ENCODE data around the gene RAD51B. TPM values are rescaled to one million over a fixed set of nuclear protein-coding genes. Genes with fewer than 3 reads are reported as not detected.

RAD51B gene
- polyA plus RNA-seq, 1 donor (not counting 4 experiments of a cell fraction or from before 2014, with no cell fraction given) = 13.3 TPM

DNA sequence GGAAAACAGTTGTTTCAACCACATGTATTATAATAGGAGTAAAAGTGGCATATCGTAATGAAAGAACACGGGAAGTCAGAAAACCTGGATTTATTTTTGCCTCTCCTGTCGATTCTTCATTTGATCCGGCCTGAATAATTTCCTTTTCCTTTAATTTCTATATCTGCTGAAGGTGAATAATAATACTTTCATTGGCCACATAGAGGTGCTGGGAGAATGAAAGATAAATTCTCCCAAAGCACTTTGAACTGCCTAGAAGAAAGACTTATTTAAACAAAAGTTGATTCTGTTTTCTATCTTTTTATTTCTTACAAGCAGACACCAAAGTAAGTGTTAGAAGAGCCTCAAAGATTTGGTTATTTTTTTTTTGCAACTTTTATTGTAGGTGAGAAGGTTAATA, 339.1 kb downstream of the RAD51B start:
- Histone ChIP-seq H3K9ac (ENCODE audit: control insufficient read depth, extremely low read depth, insufficient read depth, low read length) (peak overlapping the region; percentile 22), H3K4me1 (ENCODE audit: control insufficient read depth, extremely low read depth, insufficient read depth, low read length) (peaks cover 19% of the 10 kb centered on the region), H3K9me1 (ENCODE audit: control insufficient read depth, extremely low read depth, insufficient read depth, low read length) (no peaks in the 10 kb centered on the region), H3K4me2 (ENCODE audit: control insufficient read depth, extremely low read depth, insufficient read depth, low read depth, low read length) (peak overlapping the region; percentile 69), H4K20me1 (ENCODE audit: control insufficient read depth, extremely low read depth, insufficient read depth, low read length) (no peaks in the 10 kb centered on the region), H2AFZ (ENCODE audit: control insufficient read depth, low read length) (peak overlapping the region; percentile 87), H3K79me2 (ENCODE audit: control insufficient read depth, insufficient read depth, low read length) (no peaks in the 10 kb centered on the region), H3K4me3 (ENCODE audit: control insufficient read depth in 2 of 3, extremely low read depth in 1 of 3, insufficient read depth in 2 of 3, low read depth in 1 of 3, low read length in 3 of 3) (no peak overlapping the region), H3K27ac (ENCODE audit: control insufficient read depth, insufficient read depth, low read length) (peak overlapping the region; percentile 70), H3K9me3 (ENCODE audit: control insufficient read depth, low read depth, low read length) (no peaks in the 10 kb centered on the region), H3K36me3 (ENCODE audit: control insufficient read depth in 2 of 2, extremely low read depth in 1 of 2, insufficient read depth in 2 of 2, low read length in 2 of 2) (no peaks in the 10 kb centered on the region), H3K27me3 (ENCODE audit: control insufficient read depth, extremely low read depth, insufficient read depth, low read length) (no peaks in the 10 kb centered on the region)
- no peak for TF ChIP-seq EZH2 (IDR thresholded peaks at IDR 0.05; ENCODE audit: low read length)
- TF ChIP-seq, protein P1, sequence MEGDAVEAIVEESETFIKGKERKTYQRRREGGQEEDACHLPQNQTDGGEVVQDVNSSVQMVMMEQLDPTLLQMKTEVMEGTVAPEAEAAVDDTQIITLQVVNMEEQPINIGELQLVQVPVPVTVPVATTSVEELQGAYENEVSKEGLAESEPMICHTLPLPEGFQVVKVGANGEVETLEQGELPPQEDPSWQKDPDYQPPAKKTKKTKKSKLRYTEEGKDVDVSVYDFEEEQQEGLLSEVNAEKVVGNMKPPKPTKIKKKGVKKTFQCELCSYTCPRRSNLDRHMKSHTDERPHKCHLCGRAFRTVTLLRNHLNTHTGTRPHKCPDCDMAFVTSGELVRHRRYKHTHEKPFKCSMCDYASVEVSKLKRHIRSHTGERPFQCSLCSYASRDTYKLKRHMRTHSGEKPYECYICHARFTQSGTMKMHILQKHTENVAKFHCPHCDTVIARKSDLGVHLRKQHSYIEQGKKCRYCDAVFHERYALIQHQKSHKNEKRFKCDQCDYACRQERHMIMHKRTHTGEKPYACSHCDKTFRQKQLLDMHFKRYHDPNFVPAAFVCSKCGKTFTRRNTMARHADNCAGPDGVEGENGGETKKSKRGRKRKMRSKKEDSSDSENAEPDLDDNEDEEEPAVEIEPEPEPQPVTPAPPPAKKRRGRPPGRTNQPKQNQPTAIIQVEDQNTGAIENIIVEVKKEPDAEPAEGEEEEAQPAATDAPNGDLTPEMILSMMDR (optimal IDR thresholded peaks at IDR 0.05 in 1 of 3, IDR thresholded peaks at IDR 0.05 in 1 of 3, conservative IDR thresholded peaks at IDR 0.05 in 1 of 3; ENCODE audit: extremely low read depth in 1 of 3, insufficient read depth in 2 of 3, low read length in 3 of 3) = no peak
- DNase-seq (ENCODE audit: low read depth, low spot score) = no peak
- FAIRE-seq = no peak
- dilution Hi-C loops (cut with MboI; ENCODE audit: extremely low pct_ligation_motif_present, low sequenced_read_pairs) = no loop called here

DNA sequence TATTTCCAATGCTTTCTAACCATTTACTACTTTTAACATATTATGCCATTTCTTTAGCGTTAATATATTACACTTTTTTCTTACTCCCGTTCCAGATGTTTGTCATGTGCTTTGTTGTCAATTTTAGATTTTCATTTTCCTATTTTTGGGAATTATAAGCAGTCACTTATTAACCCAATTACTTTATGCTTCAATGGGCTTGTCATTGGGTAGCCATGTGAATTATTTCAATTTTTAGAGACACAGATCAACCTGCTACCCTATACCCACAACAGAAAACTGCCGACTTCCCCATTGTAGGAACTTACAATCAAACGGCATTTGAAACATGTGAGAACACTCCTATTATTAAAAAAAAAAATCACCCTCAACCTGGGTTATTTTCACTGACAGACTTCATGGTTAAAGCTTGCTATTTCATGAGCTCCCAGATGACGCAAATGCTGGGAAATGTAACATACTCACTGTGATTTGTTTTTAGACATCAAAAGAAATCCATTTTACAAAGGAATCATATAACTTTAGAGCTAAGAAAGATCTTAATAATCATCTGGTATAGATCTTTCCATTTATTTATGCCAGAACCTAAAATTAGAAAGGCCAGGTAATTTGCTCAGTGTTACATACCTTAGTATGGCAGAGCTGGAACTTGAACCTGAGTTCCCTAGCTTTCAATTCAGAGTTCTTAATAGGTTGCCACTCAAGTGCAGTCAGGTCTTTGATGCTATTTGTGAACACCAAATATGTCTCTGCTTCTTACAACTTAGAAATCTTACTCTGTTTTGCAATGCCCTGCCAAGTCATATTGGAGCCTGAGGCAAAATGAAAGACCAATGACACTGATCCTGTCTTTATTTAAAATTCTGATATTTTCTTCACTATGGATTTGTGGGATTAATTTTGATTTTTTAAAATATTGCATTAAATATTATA, 340.4 kb downstream of the RAD51B start:
- Histone ChIP-seq H3K9me1 (ENCODE audit: control insufficient read depth, extremely low read depth, insufficient read depth, low read length) (no peaks in the 10 kb centered on the region), H3K4me3 (ENCODE audit: control insufficient read depth in 2 of 3, extremely low read depth in 1 of 3, insufficient read depth in 2 of 3, low read depth in 1 of 3, low read length in 3 of 3) (no peak overlapping the region), H2AFZ (ENCODE audit: control insufficient read depth, low read length) (no peak overlapping the region), H3K36me3 (ENCODE audit: control insufficient read depth in 2 of 2, extremely low read depth in 1 of 2, insufficient read depth in 2 of 2, low read length in 2 of 2) (no peaks in the 10 kb centered on the region), H3K9ac (ENCODE audit: control insufficient read depth, extremely low read depth, insufficient read depth, low read length) (no peak overlapping the region), H3K9me3 (ENCODE audit: control insufficient read depth, low read depth, low read length) (no peaks in the 10 kb centered on the region), H4K20me1 (ENCODE audit: control insufficient read depth, extremely low read depth, insufficient read depth, low read length) (no peaks in the 10 kb centered on the region), H3K79me2 (ENCODE audit: control insufficient read depth, insufficient read depth, low read length) (no peaks in the 10 kb centered on the region), H3K4me2 (ENCODE audit: control insufficient read depth, extremely low read depth, insufficient read depth, low read depth, low read length) (no peak overlapping the region), H3K4me1 (ENCODE audit: control insufficient read depth, extremely low read depth, insufficient read depth, low read length) (peaks cover 19% of the 10 kb centered on the region), H3K27ac (ENCODE audit: control insufficient read depth, insufficient read depth, low read length) (no peak overlapping the region), H3K27me3 (ENCODE audit: control insufficient read depth, extremely low read depth, insufficient read depth, low read length) (no peaks in the 10 kb centered on the region)
- no peak for TF ChIP-seq EZH2 (IDR thresholded peaks at IDR 0.05; ENCODE audit: low read length)
- TF ChIP-seq, protein P1 (optimal IDR thresholded peaks at IDR 0.05 in 1 of 3, IDR thresholded peaks at IDR 0.05 in 1 of 3, conservative IDR thresholded peaks at IDR 0.05 in 1 of 3; ENCODE audit: extremely low read depth in 1 of 3, insufficient read depth in 2 of 3, low read length in 3 of 3) = no peak
- FAIRE-seq (peak; percentile 23), DNase-seq (ENCODE audit: low read depth, low spot score) (no peak)
- dilution Hi-C loops (cut with MboI; ENCODE audit: extremely low pct_ligation_motif_present, low sequenced_read_pairs) = no loop called here

Measured in keratinocyte (primary cell).